Measurements from ENCODE around the gene REV3L. TPM values are rescaled to one million over a fixed set of nuclear protein-coding genes. Genes with fewer than 3 reads are reported as not detected.

The REV3L gene
- total RNA-seq, 1 experiment from 2014 or later, result 5.3 TPM

DNA sequence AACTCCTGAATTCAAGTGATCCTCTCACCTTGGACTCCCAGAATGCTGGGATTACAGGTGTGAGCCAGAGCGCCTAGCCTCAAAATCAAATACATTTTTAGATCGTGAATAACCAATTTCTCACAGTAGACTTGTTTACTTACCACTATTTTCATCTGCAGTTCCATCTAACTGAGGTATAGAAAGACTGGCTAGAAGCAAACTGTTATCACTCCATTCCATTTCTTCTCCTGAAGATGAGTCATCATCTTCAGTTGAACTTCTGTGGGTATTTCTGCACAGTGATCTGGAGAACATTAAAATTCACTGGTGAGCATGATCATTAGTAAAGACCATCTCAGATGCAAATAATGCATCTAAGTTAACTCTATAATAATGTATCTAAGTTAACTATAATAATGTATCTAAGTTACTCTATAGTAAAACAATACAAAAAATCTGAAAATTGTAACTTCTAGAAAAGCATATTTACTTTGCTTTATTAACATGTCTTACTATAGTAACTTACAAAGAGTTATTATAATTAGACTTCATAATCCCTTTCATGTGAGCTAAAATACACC, 105.4 kb downstream of the REV3L start:
- Histone ChIP-seq H3K9me3 (ENCODE audit: control insufficient read depth, low read depth, low read length) (no peaks in the 10 kb centered on the region), H3K18ac (ENCODE audit: insufficient read length, low read depth, low read length) (no peak overlapping the region), H3K27ac (ENCODE audit: insufficient read length, low read depth, low read length) (no peak overlapping the region), H3K4me2 (ENCODE audit: insufficient read depth, insufficient read length, low read length) (no peak overlapping the region), H2BK20ac (ENCODE audit: low read depth, low read length, poor library complexity, severe bottlenecking) (no peak overlapping the region), H3K23ac (ENCODE audit: insufficient read length, low read depth, low read length) (no peak overlapping the region), H3K4me1 (ENCODE audit: insufficient read depth, low read length) (no peaks in the 10 kb centered on the region), H3K79me1 (ENCODE audit: insufficient read depth, low read depth, low read length, poor library complexity, severe bottlenecking) (no peaks in the 10 kb centered on the region), H3K23me2 (ENCODE audit: insufficient read length, low read depth, low read length, poor library complexity, severe bottlenecking) (no peaks in the 10 kb centered on the region), H2AFZ (ENCODE audit: low read length) (no peak overlapping the region), H2BK120ac (ENCODE audit: low read depth, low read length, poor library complexity, severe bottlenecking) (no peak overlapping the region), H3K14ac (ENCODE audit: insufficient read depth, low read length) (no peak overlapping the region), H3K9ac (ENCODE audit: extremely low read depth, insufficient read length, low read length) (no peak overlapping the region), H2AK5ac (ENCODE audit: insufficient read length, low read length) (no peak overlapping the region), H3K56ac (ENCODE audit: insufficient read length, low read depth, low read length) (no peak overlapping the region), H4K20me1 (ENCODE audit: control insufficient read depth, insufficient read depth, insufficient read length) (peaks cover 2% of the 10 kb centered on the region), H3K79me2 (ENCODE audit: insufficient read depth, low read length) (no peaks in the 10 kb centered on the region), H2BK15ac (ENCODE audit: low read depth, low read length) (no peak overlapping the region), H4K91ac (ENCODE audit: insufficient read length, low read depth, low read length) (no peak overlapping the region), H2BK5ac (ENCODE audit: insufficient read length, low read length) (no peak overlapping the region), H4K5ac (ENCODE audit: insufficient read length, low read depth, low read length) (no peak overlapping the region), H3K4ac (ENCODE audit: low read depth, low read length) (no peak overlapping the region), H2BK12ac (ENCODE audit: insufficient read length, low read depth, low read length) (no peak overlapping the region), H4K8ac (replicated peaks; ENCODE audit: insufficient read length, low read depth, low read length) (no peak overlapping the region), H3K27me3 (ENCODE audit: insufficient read depth, low read length) (no peaks in the 10 kb centered on the region), H3T11ph (ENCODE audit: low read length) (no peak overlapping the region)
- Mint-ChIP-seq H3K9me3 (no peaks in the 10 kb centered on the region), H3K27ac (no peak overlapping the region), H3K36me3 (ENCODE audit: insufficient read depth in 1 of 3, low read depth in 3 of 3) (no peaks in the 10 kb centered on the region; a peak in 1 of 7 replicates), H3K27me3 (ENCODE audit: low read depth) (no peaks in the 10 kb centered on the region), H3K4me1 (no peaks in the 10 kb centered on the region), H3K4me3 (no peak overlapping the region)
- TF ChIP-seq, protein P1, sequence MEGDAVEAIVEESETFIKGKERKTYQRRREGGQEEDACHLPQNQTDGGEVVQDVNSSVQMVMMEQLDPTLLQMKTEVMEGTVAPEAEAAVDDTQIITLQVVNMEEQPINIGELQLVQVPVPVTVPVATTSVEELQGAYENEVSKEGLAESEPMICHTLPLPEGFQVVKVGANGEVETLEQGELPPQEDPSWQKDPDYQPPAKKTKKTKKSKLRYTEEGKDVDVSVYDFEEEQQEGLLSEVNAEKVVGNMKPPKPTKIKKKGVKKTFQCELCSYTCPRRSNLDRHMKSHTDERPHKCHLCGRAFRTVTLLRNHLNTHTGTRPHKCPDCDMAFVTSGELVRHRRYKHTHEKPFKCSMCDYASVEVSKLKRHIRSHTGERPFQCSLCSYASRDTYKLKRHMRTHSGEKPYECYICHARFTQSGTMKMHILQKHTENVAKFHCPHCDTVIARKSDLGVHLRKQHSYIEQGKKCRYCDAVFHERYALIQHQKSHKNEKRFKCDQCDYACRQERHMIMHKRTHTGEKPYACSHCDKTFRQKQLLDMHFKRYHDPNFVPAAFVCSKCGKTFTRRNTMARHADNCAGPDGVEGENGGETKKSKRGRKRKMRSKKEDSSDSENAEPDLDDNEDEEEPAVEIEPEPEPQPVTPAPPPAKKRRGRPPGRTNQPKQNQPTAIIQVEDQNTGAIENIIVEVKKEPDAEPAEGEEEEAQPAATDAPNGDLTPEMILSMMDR (conservative IDR thresholded peaks at IDR 0.05), result no peak
- no CpG with 5 or more reads among the region's 2 CpGs for WGBS (ENCODE audit: extremely low coverage, insufficient read length, low lambda C conversion rate)
- no peak for DNase-seq

Measured in H9 (cell line).